H1 (cell line): ENCODE data around the gene MTMR4. TPM values are rescaled to one million over a fixed set of nuclear protein-coding genes. Genes with fewer than 3 reads are reported as not detected.

ENCODE experiments used
- BACH1 ChIP-seq: IDR thresholded peaks from 2 replicates; pipeline ENCODE4 v1.6.1; 2012; ENCODE audit warnings: low read length, improper control_type of control experiment
- CHD2 ChIP-seq: IDR thresholded peaks from 2 replicates; pipeline ENCODE4 v1.6.1; 2012; ENCODE audit warnings: low read length, improper control_type of control experiment
- E2F6 ChIP-seq: IDR thresholded peaks from 2 replicates; pipeline ENCODE4 v1.6.1; 2012; ENCODE audit warnings: inconsistent platforms
- EGR1 ChIP-seq: IDR thresholded peaks from 2 replicates; pipeline ENCODE4 v1.6.1; 2011; ENCODE audit warnings: low read depth, low read length, borderline replicate concordance
- GABPA ChIP-seq: IDR thresholded peaks from 2 replicates; pipeline ENCODE4 v1.6.1; 2011; ENCODE audit warnings: mild to moderate bottlenecking, low read length, moderate library complexity, borderline replicate concordance; ENCODE audit not compliant: insufficient read depth
- KDM1A ChIP-seq: fragments of 200-600, 300-600 bp; sonication (generic); IDR thresholded peaks from 2 replicates; pipeline ENCODE4 v1.7.1; 2016; ENCODE audit warnings: mild to moderate bottlenecking, low read length, borderline replicate concordance
- KDM4A ChIP-seq: IDR thresholded peaks from one replicate; pipeline ENCODE4 v1.7.1; 2012; ENCODE audit warnings: low read depth, mild to moderate bottlenecking, moderate library complexity, low read length, inconsistent platforms; ENCODE audit not compliant: severe bottlenecking
- KDM5A ChIP-seq: fragments of 200-600 bp; IDR thresholded peaks from 2 replicates; pipeline ENCODE4 v1.7.1; 2012; ENCODE audit warnings: mild to moderate bottlenecking, low read length, inconsistent platforms, mixed read lengths
- NANOG ChIP-seq: IDR thresholded peaks from 2 replicates; pipeline ENCODE4 v1.6.1; 2011; ENCODE audit warnings: low read length, low read depth, mild to moderate bottlenecking, inconsistent platforms; ENCODE audit not compliant: insufficient read depth, poor library complexity, severe bottlenecking
- NRF1 ChIP-seq: IDR thresholded peaks from 2 replicates; pipeline ENCODE4 v1.6.1; 2011; ENCODE audit warnings: mild to moderate bottlenecking, low read depth, low read length, improper control_type of control experiment
- POLR2A ChIP-seq, 2 experiments: IDR thresholded peaks; 1 replicate in 1 of 2; 2 replicates in 1 of 2; pipeline ENCODE4 v1.6.1; 2011; ENCODE audit warnings: low read depth in 2 of 2, low read length in 2 of 2, mild to moderate bottlenecking in 2 of 2; ENCODE audit errors: control extremely low read depth in 1 of 2
- POLR2AphosphoS5 ChIP-seq: IDR thresholded peaks from 2 replicates; pipeline ENCODE4 v1.6.1; 2011; ENCODE audit warnings: low read depth, low read length
- RAD21 ChIP-seq, 2 experiments: IDR thresholded peaks in 1 of 2; conservative IDR thresholded peaks in 1 of 2; 2 replicates each; pipeline ENCODE4 v1.6.1; 2011; ENCODE audit warnings: low read depth in 2 of 2, low read length in 2 of 2, improper control_type of control experiment in 1 of 2, inconsistent platforms in 1 of 2, mild to moderate bottlenecking in 1 of 2, moderate library complexity in 1 of 2
- RBBP5 ChIP-seq: IDR thresholded peaks from 2 replicates; pipeline ENCODE4 v1.7.1; 2012; ENCODE audit warnings: low read depth, mild to moderate bottlenecking, inconsistent platforms, low read length, moderate library complexity, borderline replicate concordance
- RXRA ChIP-seq: IDR thresholded peaks from 2 replicates; pipeline ENCODE4 v1.6.1; 2011; ENCODE audit warnings: low read depth, mild to moderate bottlenecking, low read length, moderate library complexity; ENCODE audit not compliant: insufficient read depth
- SIN3A ChIP-seq, 2 experiments: IDR thresholded peaks in 1 of 2; conservative IDR thresholded peaks in 1 of 2; 2 replicates each; pipeline ENCODE4 v1.6.1; 2011 to 2012; ENCODE audit warnings: low read length in 2 of 2, improper control_type of control experiment in 1 of 2, low read depth in 1 of 2, mild to moderate bottlenecking in 1 of 2
- SIRT6 ChIP-seq: IDR thresholded peaks from one replicate; pipeline ENCODE4 v1.7.1; 2012; ENCODE audit warnings: low read length, inconsistent platforms
- SIX5 ChIP-seq: IDR thresholded peaks from 2 replicates; pipeline ENCODE4 v1.6.1; 2011; ENCODE audit warnings: mild to moderate bottlenecking, low read depth, low read length
- SP2 ChIP-seq: IDR thresholded peaks from 2 replicates; pipeline ENCODE4 v1.6.1; 2012; ENCODE audit warnings: mild to moderate bottlenecking, low read length, inconsistent platforms
- SP4 ChIP-seq: IDR thresholded peaks from 2 replicates; pipeline ENCODE4 v1.6.1; 2012; ENCODE audit warnings: low read length, inconsistent platforms
- TAF1 ChIP-seq: IDR thresholded peaks from 2 replicates; pipeline ENCODE4 v1.6.1; 2011; ENCODE audit warnings: mild to moderate bottlenecking, low read depth, low read length
- TAF7 ChIP-seq: optimal IDR thresholded peaks from 2 replicates; pipeline ENCODE3; 2011; ENCODE audit warnings: low read depth, mild to moderate bottlenecking, inconsistent platforms, low read length, moderate library complexity, borderline replicate concordance
- TBP ChIP-seq: IDR thresholded peaks from 2 replicates; pipeline ENCODE4 v1.6.1; 2011; ENCODE audit warnings: low read depth, low read length, improper control_type of control experiment
- polyA plus RNA-seq, 7 experiments: library from polyadenylated mRNA; depleted of rRNA in 3 of 7; stranded (reverse) in 5 of 7; unstranded in 2 of 7; fragments of >200 nt in 5 of 7; fragments of 200-250 nt in 2 of 7; gene quantifications; 1 replicate in 5 of 7; 2 replicates in 1 of 7; 4 replicates in 1 of 7; pipeline versions ENCODE4 v1.2.1 to v1.2.3, GENCODE V29; 2011 to 2013; ENCODE audit warnings: missing spikeins in 2 of 7, mixed read lengths in 2 of 7
- total RNA-seq: library from RNA; stranded (reverse); fragmentation: NEBNext Ultra II Directional; extraction: Animal tissue kit (Norgen Biotek cat#: 25700); gene quantifications from 2 replicates; pipeline ENCODE4 v1.2.1, GENCODE V29; 2021
- TF ChIP-seq, protein P1 (sequence below): IDR thresholded peaks from 2 replicates; pipeline ENCODE4 v1.6.1; 2012; ENCODE audit warnings: inconsistent platforms

Gene MTMR4
- total and polyA plus RNA-seq, 2 of the 8 experiments (the other 6 are each of a cell fraction or from before 2014, with no cell fraction given), result 15.9 to 39.2 TPM

- no peak for TF ChIP-seq RBBP5
- peak; percentile 74 for TF ChIP-seq POLR2AphosphoS5
- no peak for TF ChIP-seq GABPA
- no peak for TF ChIP-seq NANOG
- TF ChIP-seq SIX5, result no peak
- TF ChIP-seq SP4, result no peak
- TF ChIP-seq RAD21 (IDR thresholded peaks at IDR 0.05 in 1 of 2, conservative IDR thresholded peaks at IDR 0.05 in 1 of 2; ENCODE audit: low read depth in 2 of 2, low read length in 2 of 2), result no peak
- no peak for TF ChIP-seq E2F6
- peak; percentile 49; the same call in 1 of the 2 replicates for TF ChIP-seq TBP
- TF ChIP-seq KDM4A, result no peak
- TF ChIP-seq SIRT6, result no peak
- TF ChIP-seq, protein P1, sequence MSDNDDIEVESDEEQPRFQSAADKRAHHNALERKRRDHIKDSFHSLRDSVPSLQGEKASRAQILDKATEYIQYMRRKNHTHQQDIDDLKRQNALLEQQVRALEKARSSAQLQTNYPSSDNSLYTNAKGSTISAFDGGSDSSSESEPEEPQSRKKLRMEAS, result no peak; the same call in 1 of the 2 replicates
- no peak for TF ChIP-seq KDM1A
- TF ChIP-seq TAF1, result peak; percentile 81
- TF ChIP-seq NRF1, result no peak
- TF ChIP-seq RXRA, result no peak
- TF ChIP-seq BACH1, result no peak
- TF ChIP-seq SP2, result no peak
- no peak for TF ChIP-seq SIN3A (conservative IDR thresholded peaks at IDR 0.05 in 1 of 2, IDR thresholded peaks at IDR 0.05 in 1 of 2; ENCODE audit: low read depth in 1 of 2, low read length in 2 of 2)
- peak; percentile 77 to 91 for TF ChIP-seq POLR2A (IDR thresholded peaks at IDR 0.05; ENCODE audit: control extremely low read depth in 1 of 2, low read depth in 2 of 2, low read length in 2 of 2)
- TF ChIP-seq EGR1, result 0 out of 2 replicates have a peak, but pooled peaks have one; percentile 11
- TF ChIP-seq CHD2, result no peak
- TF ChIP-seq KDM5A, result no peak
- peak; percentile 13 for TF ChIP-seq TAF7
Observed at GRCh38 chr17:58513965-58514769, at the start of gene MTMR4 (continued).
